A549 (cell line): Measurements from ENCODE around the gene TRAPPC4.

ENCODE experiments used
- CBX8 ChIP-seq: fragments of 200-600 bp; sonication (generic); IDR thresholded peaks from 2 replicates; pipeline ENCODE4 v1.6.1; 2016
- CEBPB ChIP-seq, 2 experiments: fragments of >200 bp in 1 of 2; sonication (Bioruptor Twin) in 1 of 2; formaldehyde crosslinking in 1 of 2; IDR thresholded peaks; 2 replicates each; pipeline ENCODE4 v1.6.1; 2012 to 2016
- CTCF ChIP-seq: fragments of >200 bp; sonication (Bioruptor Twin); formaldehyde crosslinking; IDR thresholded peaks from 3 replicates; pipeline ENCODE4 v1.5.1; 2016
- E2F6 ChIP-seq: IDR thresholded peaks from 2 replicates; pipeline ENCODE4 v1.6.1; 2012; ENCODE audit warnings: low read depth, borderline replicate concordance
- JUNB ChIP-seq: fragments of >200 bp; sonication (Bioruptor Twin); formaldehyde crosslinking; IDR thresholded peaks from 2 replicates; pipeline ENCODE4 v1.6.1; 2016
- MAZ ChIP-seq: fragments of 150-350 bp; IDR thresholded peaks from 2 replicates; pipeline ENCODE4 v1.6.1; 2014; ENCODE audit warnings: antibody characterized with exemption, low read depth, low read length, borderline replicate concordance
- MYC ChIP-seq: IDR thresholded peaks from 2 replicates; pipeline ENCODE4 v1.6.1; 2012; ENCODE audit warnings: mild to moderate bottlenecking, inconsistent platforms, low read length, improper control_type of control experiment, borderline replicate concordance
- PBX3 ChIP-seq: IDR thresholded peaks from 2 replicates; pipeline ENCODE4 v1.6.1; 2012
- POLR2A ChIP-seq: IDR thresholded peaks from 2 replicates; pipeline ENCODE4 v1.6.1; 2012; ENCODE audit warnings: mild to moderate bottlenecking, low read length
- POLR2AphosphoS2 ChIP-seq: conservative IDR thresholded peaks from 2 replicates; pipeline ENCODE4 v1.6.1; 2012; ENCODE audit warnings: low read length, improper control_type of control experiment, inconsistent platforms
- SREBF2 ChIP-seq: fragments of 450-650 bp; IDR thresholded peaks from 2 replicates; pipeline ENCODE4 v1.6.1; 2014; ENCODE audit warnings: mild to moderate bottlenecking, moderate library complexity
- USF2 ChIP-seq: fragments of 450-650 bp; IDR thresholded peaks from 2 replicates; pipeline ENCODE4 v1.6.1; 2014; ENCODE audit warnings: antibody characterized with exemption
- ZFP36 ChIP-seq: fragments of 450-650 bp; IDR thresholded peaks from 2 replicates; pipeline ENCODE4 v1.6.1; 2014; ENCODE audit warnings: borderline replicate concordance; ENCODE audit not compliant: partially characterized antibody

- TF ChIP-seq POLR2A (no peak), CTCF (no peak), MAZ (no peak), POLR2AphosphoS2 (no peak), PBX3 (no peak), ZFP36 (no peak), CEBPB (IDR thresholded peaks at IDR 0.05) (no peak), MYC (no peak), USF2 (no peak), SREBF2 (no peak), E2F6 (no peak), CBX8 (no peak), JUNB (no peak)
Measured at GRCh38 chr11:119034813-119035212, 16.2 kb downstream of the TRAPPC4 start.
